Ramos (cell line): ENCODE measurements around the gene IST1.

Experiments used
- in situ Hi-C: fragments of 300-500 bp; cut with MboI; formaldehyde crosslinking; loops from one replicate; pipeline ENCODE4 v1.14.3; 2022; ENCODE audit warnings: low sequenced_read_pairs; ENCODE audit not compliant: unreplicated experiment

The IST1 gene

GRCh38 chr16:71956486-71956885 is 61.2 kb downstream of the IST1 start:
- in situ Hi-C loops: no loop called here

GRCh38 chr16:71961066-71962039 is 66.0 kb downstream of the IST1 start:
- in situ Hi-C loops: no loop called here

- in situ Hi-C loops: no loop called here
These were observed 68.0 kb downstream of the IST1 start for GRCh38 chr16:71963125-71963875.

GRCh38 chr16:71965223-71965622 is 69.9 kb downstream of the IST1 start:
- in situ Hi-C loops: no loop called here

GRCh38 chr16:71966932-71967331 is 71.6 kb downstream of the IST1 start:
- in situ Hi-C loops: no loop called here

GRCh38 chr16:71969353-71969752 is 74.0 kb downstream of the IST1 start:
- in situ Hi-C loops: no loop called here

- in situ Hi-C loops: no loop called here
These were observed 76.2 kb downstream of the IST1 start for GRCh38 chr16:71971571-71971970.

GRCh38 chr16:71972356-71972755 is 77.0 kb downstream of the IST1 start:
- in situ Hi-C loops: no loop called here

GRCh38 chr16:71973001-71973400 is 77.7 kb downstream of the IST1 start:
- in situ Hi-C loops: no loop called here

- in situ Hi-C loops: no loop called here
These were observed 78.9 kb downstream of the IST1 start for GRCh38 chr16:71974068-71974818.
